Caco-2 (cell line): Measurements from ENCODE around the gene AZU1. TPM values are rescaled to one million over a fixed set of nuclear protein-coding genes. Genes with fewer than 3 reads are reported as not detected.
A peak's percentile ranks its signal among the peaks of the same experiment; 100 is the strongest.

Experiments
- BruUV-seq: library from RNA; stranded (reverse); fragments of 400-500 nt; replicated peaks from 2 replicates; lab custom pipeline; 2021; lab: Mats Ljungman, UMichigan
- CTCF ChIA-PET: fragments of 300-600 bp; sonication (Branson Sonifier 250); formaldehyde crosslinking; loops from one replicate; lab custom pipeline; 2022; ENCODE audit warnings: antibody characterized with exemption; lab: Charles Lee
- POLR2A ChIA-PET: fragments of 300-600 bp; sonication (Branson Sonifier 250); formaldehyde crosslinking; loops from one replicate; lab custom pipeline; 2022; ENCODE audit warnings: antibody characterized with exemption; lab: Charles Lee
- DNase-seq, 2 experiments: peaks; one replicate each; pipeline versions ENCODE4 v3.0.0 to v3.0.0-alpha.2; 2020 to 2022
- H3K27me3 ChIP-seq: replicated peaks from 2 replicates; pipeline ENCODE4 v1.6.0; 2011; ENCODE audit warnings: low read length; ENCODE audit not compliant: control insufficient read depth, insufficient read depth
- H3K36me3 ChIP-seq: 2 replicates; pipeline ENCODE4 v1.5.1; 2011; ENCODE audit warnings: low read length; ENCODE audit not compliant: control insufficient read depth, insufficient read depth
- H3K4me1 ChIP-seq: fragments of 250-450 bp; sonication (Bioruptor Pico); 2 replicates; pipeline ENCODE4 v1.5.1; 2020; ENCODE audit warnings: mild to moderate bottlenecking
- H3K4me3 ChIP-seq: 2 replicates; pipeline ENCODE4 v1.5.1; 2011; ENCODE audit warnings: low read depth, mild to moderate bottlenecking, control low read depth, low read length
- H3K9me3 ChIP-seq: fragments of 250-450 bp; sonication (Bioruptor Pico); 2 replicates; pipeline ENCODE4 v1.5.1; 2020; ENCODE audit warnings: mild to moderate bottlenecking, moderate library complexity
- H3K27ac Mint-ChIP-seq: one replicate; pipeline ENCODE4 v1.8.0; 2022; ENCODE audit warnings: mixed read lengths; ENCODE audit not compliant: unreplicated experiment
- H3K27me3 Mint-ChIP-seq: one replicate; pipeline ENCODE4 v1.8.0; 2022; ENCODE audit warnings: mixed read lengths; ENCODE audit not compliant: insufficient read depth, unreplicated experiment
- H3K36me3 Mint-ChIP-seq: one replicate; pipeline ENCODE4 v1.8.0; 2022; ENCODE audit warnings: mild to moderate bottlenecking, mixed read lengths; ENCODE audit not compliant: insufficient read depth, unreplicated experiment
- H3K4me1 Mint-ChIP-seq: one replicate; pipeline ENCODE4 v1.8.0; 2022; ENCODE audit warnings: low read depth, mixed read lengths; ENCODE audit not compliant: unreplicated experiment
- H3K4me3 Mint-ChIP-seq: one replicate; pipeline ENCODE4 v1.8.0; 2022; ENCODE audit warnings: mild to moderate bottlenecking, moderate library complexity, mixed read lengths; ENCODE audit not compliant: unreplicated experiment
- H3K9me3 Mint-ChIP-seq: one replicate; pipeline ENCODE4 v1.8.0; 2022; ENCODE audit warnings: mixed read lengths; ENCODE audit not compliant: unreplicated experiment
- intact Hi-C: fragments of 100-400 bp; cut with micrococcal nuclease; formaldehyde crosslinking; loops from one replicate; pipeline ENCODE4 v1.10.0; 2022; ENCODE audit not compliant: unreplicated experiment
- total RNA-seq: library from RNA; stranded (reverse); gene quantifications from 2 replicates; pipeline ENCODE4 v1.2.3, GENCODE V29; 2022
- TF ChIP-seq, protein P1 (sequence below), 2 experiments: fragments of 200-600 bp in 1 of 2; IDR thresholded peaks; 1 replicate in 1 of 2; 2 replicates in 1 of 2; pipeline versions ENCODE4 v1.5.1 to v1.8.0; 2011 to 2022; ENCODE audit warnings: antibody characterized with exemption in 1 of 2, control low read depth in 1 of 2, inconsistent platforms in 1 of 2, low read depth in 1 of 2, low read length in 1 of 2, mild to moderate bottlenecking in 1 of 2, moderate library complexity in 1 of 2; ENCODE audit not compliant: insufficient read depth in 1 of 2, severe bottlenecking in 1 of 2, unreplicated experiment in 1 of 2

AZU1 gene
- total RNA-seq, 1 experiment from 2014 or later = not detected

DNA sequence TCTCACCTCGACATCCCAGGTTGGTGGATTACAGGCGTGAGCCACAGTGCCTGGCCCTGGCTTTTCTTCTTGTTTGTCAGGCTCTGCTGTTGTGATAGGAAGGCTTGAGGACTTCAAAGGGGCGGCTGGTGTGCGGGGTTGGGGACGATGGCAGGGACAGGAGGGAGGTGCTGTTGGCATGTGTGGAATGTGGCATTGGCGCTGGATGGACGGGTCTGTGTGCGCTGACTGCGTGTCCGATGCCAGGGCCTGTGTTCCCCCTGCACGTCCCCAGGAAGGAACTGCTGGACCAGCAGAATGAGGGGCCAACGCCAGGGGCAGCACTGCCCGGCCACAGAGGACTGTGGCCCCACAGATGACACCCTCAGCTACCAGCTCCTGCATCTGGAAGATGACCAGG is 43.1 kb upstream of the AZU1 start:
- Histone ChIP-seq H3K9me3 (no peaks in the 10 kb centered on the region), H3K27me3 (no peaks in the 10 kb centered on the region), H3K4me1 (peaks cover 10% of the 10 kb centered on the region), H3K4me3 (no peak overlapping the region; the same call in 1 of the 2 replicates), H3K36me3 (no peaks in the 10 kb centered on the region; the same call in 1 of the 2 replicates)
- H3K4me1 Mint-ChIP-seq = peaks cover 8% of the 10 kb centered on the region
- TF ChIP-seq, protein P1, sequence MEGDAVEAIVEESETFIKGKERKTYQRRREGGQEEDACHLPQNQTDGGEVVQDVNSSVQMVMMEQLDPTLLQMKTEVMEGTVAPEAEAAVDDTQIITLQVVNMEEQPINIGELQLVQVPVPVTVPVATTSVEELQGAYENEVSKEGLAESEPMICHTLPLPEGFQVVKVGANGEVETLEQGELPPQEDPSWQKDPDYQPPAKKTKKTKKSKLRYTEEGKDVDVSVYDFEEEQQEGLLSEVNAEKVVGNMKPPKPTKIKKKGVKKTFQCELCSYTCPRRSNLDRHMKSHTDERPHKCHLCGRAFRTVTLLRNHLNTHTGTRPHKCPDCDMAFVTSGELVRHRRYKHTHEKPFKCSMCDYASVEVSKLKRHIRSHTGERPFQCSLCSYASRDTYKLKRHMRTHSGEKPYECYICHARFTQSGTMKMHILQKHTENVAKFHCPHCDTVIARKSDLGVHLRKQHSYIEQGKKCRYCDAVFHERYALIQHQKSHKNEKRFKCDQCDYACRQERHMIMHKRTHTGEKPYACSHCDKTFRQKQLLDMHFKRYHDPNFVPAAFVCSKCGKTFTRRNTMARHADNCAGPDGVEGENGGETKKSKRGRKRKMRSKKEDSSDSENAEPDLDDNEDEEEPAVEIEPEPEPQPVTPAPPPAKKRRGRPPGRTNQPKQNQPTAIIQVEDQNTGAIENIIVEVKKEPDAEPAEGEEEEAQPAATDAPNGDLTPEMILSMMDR (IDR thresholded peaks at IDR 0.05; ENCODE audit: insufficient read depth in 1 of 2, low read depth in 1 of 2, low read length in 1 of 2, severe bottlenecking in 1 of 2, unreplicated experiment in 1 of 2) = no peak
- BruUV-seq = TSS peak; percentile 4
- H3K9me3 Mint-ChIP-seq = no peaks in the 10 kb centered on the region
- peaks cover 80% of the 10 kb centered on the region for H3K36me3 Mint-ChIP-seq
- intact Hi-C loops = no loop called here
- ChIA-PET POLR2A (interaction anchor here (0.6 kb wide), 1 partner anchor 22 kb away, joined by 3 read pairs; no protein-coding TSS in a partner anchor), CTCF (no interaction called here)
- DNase-seq = no peak
- peak overlapping the region; percentile 94 for H3K4me3 Mint-ChIP-seq
- H3K27ac Mint-ChIP-seq = peak overlapping the region; percentile 91
- H3K27me3 Mint-ChIP-seq = no peaks in the 10 kb centered on the region

DNA sequence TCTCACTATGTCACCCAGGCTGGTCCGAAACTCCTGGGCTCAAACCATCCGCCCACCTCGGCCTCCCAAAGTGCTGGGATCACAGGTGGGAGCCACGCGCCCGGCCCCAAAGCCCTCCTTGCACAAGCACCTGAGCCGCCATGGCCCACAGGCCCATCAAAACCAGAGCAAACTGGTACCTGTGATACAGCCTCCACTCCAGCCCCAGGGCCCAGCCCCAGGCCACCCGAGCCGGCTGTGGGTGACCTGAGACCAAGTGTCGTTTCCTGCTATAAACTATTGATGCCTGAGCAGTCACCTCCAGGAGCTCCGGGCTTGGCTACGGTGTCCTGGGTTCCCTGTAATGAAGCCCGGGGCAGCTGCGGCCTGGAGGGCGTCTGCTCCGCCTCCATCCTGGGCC is 40.1 kb upstream of the AZU1 start:
- TF ChIP-seq, protein P1 (IDR thresholded peaks at IDR 0.05; ENCODE audit: insufficient read depth in 1 of 2, low read depth in 1 of 2, low read length in 1 of 2, severe bottlenecking in 1 of 2, unreplicated experiment in 1 of 2) = no peak
- no peaks in the 10 kb centered on the region for H3K27me3 ChIP-seq
- Mint-ChIP-seq H3K27me3 (no peaks in the 10 kb centered on the region), H3K4me3 (no peak overlapping the region), H3K4me1 (peaks cover 12% of the 10 kb centered on the region), H3K27ac (no peak overlapping the region), H3K36me3 (peaks cover 88% of the 10 kb centered on the region), H3K9me3 (no peaks in the 10 kb centered on the region)
- CTCF ChIA-PET = no interaction called here
- H3K4me1 ChIP-seq = peaks cover 5% of the 10 kb centered on the region; the same call in 1 of the 2 replicates
- no peaks in the 10 kb centered on the region; the same call in 1 of the 2 replicates for H3K36me3 ChIP-seq
- intact Hi-C loops = no loop called here
- DNase-seq = no peak
- no peaks in the 10 kb centered on the region for H3K9me3 ChIP-seq
- no TSS peak for BruUV-seq
- POLR2A ChIA-PET = no interaction called here
- no peak overlapping the region for H3K4me3 ChIP-seq

GRCh38 chr19:788686-788982 is 39.0 kb upstream of the AZU1 start:
- DNase-seq = no peak
- no peaks in the 10 kb centered on the region; the same call in 1 of the 2 replicates for H3K36me3 ChIP-seq
- Mint-ChIP-seq H3K27ac (peak overlapping the region; percentile 71), H3K4me1 (peaks cover 12% of the 10 kb centered on the region), H3K9me3 (no peaks in the 10 kb centered on the region), H3K4me3 (no peak overlapping the region), H3K36me3 (peaks cover 88% of the 10 kb centered on the region), H3K27me3 (no peaks in the 10 kb centered on the region)
- ChIA-PET POLR2A (no interaction called here), CTCF (no interaction called here)
- H3K4me1 ChIP-seq = peaks cover 5% of the 10 kb centered on the region; the same call in 1 of the 2 replicates
- TF ChIP-seq, protein P1 (IDR thresholded peaks at IDR 0.05; ENCODE audit: insufficient read depth in 1 of 2, low read depth in 1 of 2, low read length in 1 of 2, severe bottlenecking in 1 of 2, unreplicated experiment in 1 of 2) = no peak
- no TSS peak for BruUV-seq
- H3K4me3 ChIP-seq = no peak overlapping the region
- H3K27me3 ChIP-seq = no peaks in the 10 kb centered on the region
- H3K9me3 ChIP-seq = no peaks in the 10 kb centered on the region
- intact Hi-C loops = no loop called here
